GM12878 (cell line): ENCODE data around the gene DNMBP. TPM values are rescaled to one million over a fixed set of nuclear protein-coding genes. Genes with fewer than 3 reads are reported as not detected.

ENCODE experiments used
- ATAC-seq: fragments of 200-7000 bp; cut with Tn5 transposase; 3 replicates; pipeline ENCODE4 v1.9.1; 2020; ENCODE audit warnings: mild to moderate bottlenecking, moderate library complexity
- BruUV-seq: library from RNA; stranded (reverse); fragments of 400-500 nt; replicated peaks from 2 replicates; lab custom pipeline; 2021; lab: Mats Ljungman, UMichigan
- CTCF ChIA-PET: fragments of 300-600 bp; sonication (Branson Sonifier 250); formaldehyde crosslinking; extraction: SDS; loops from one replicate; lab custom pipeline; 2021; ENCODE audit warnings: inconsistent platforms; lab: Yijun Ruan, JAX
- POLR2A ChIA-PET: fragments of 350-600 bp; formaldehyde crosslinking; extraction: SDS; loops from one replicate; lab custom pipeline; 2021; ENCODE audit warnings: inconsistent platforms; lab: Charles Lee
- RAD21 ChIA-PET: fragments of 300-600 bp; sonication (Branson Sonifier 250); formaldehyde crosslinking; loops from one replicate; lab custom pipeline; 2023; ENCODE audit warnings: antibody characterized with exemption; ENCODE audit not compliant: unreplicated experiment; lab: Charles Lee
- SMC1A ChIA-PET: fragments of 300-600 bp; sonication (Branson Sonifier 250); formaldehyde crosslinking; loops from one replicate; lab custom pipeline; 2023; ENCODE audit not compliant: unreplicated experiment, uncharacterized antibody; lab: Charles Lee
- DNase-seq: peaks from one replicate; pipeline ENCODE4 v3.0.0-alpha.2; 2011; ENCODE audit warnings: low read depth, low spot score
- FAIRE-seq: peaks from 3 replicates; lab custom pipeline; 2011; peaks lifted over from hg19 to GRCh38; lab: Jason Lieb, UNC
- H2AFZ ChIP-seq: 2 replicates; pipeline ENCODE4 v1.6.0; 2011; ENCODE audit warnings: low read depth, low read length, control low read depth; ENCODE audit not compliant: control insufficient read depth
- H3K27ac ChIP-seq: 2 replicates; pipeline ENCODE4 v1.5.1; 2011; ENCODE audit warnings: control low read depth; ENCODE audit not compliant: control insufficient read depth, insufficient read depth
- H3K27me3 ChIP-seq, 2 experiments: replicated peaks in 1 of 2; 2 replicates each; pipeline versions ENCODE4 v1.6.0 to v1.6.1; 2011; ENCODE audit warnings: low read length in 1 of 2; ENCODE audit not compliant: control insufficient read depth in 2 of 2, insufficient read depth in 2 of 2
- H3K36me3 ChIP-seq, 2 experiments: 2 replicates each; pipeline ENCODE4 v1.5.1; 2011; ENCODE audit warnings: low read length in 1 of 2; ENCODE audit not compliant: control insufficient read depth in 2 of 2, insufficient read depth in 2 of 2
- H3K4me1 ChIP-seq: 2 replicates; pipeline ENCODE4 v1.6.1; 2011; ENCODE audit warnings: mild to moderate bottlenecking, low read length, moderate library complexity, mixed read lengths; ENCODE audit not compliant: control insufficient read depth, insufficient read depth
- H3K4me2 ChIP-seq: 2 replicates; pipeline ENCODE4 v1.6.0; 2011; ENCODE audit warnings: control low read depth; ENCODE audit not compliant: control insufficient read depth, insufficient read depth
- H3K4me3 ChIP-seq: fragments of 200-600 bp; sonication (generic); 2 replicates; pipeline ENCODE4 v1.5.1; 2016
- H3K79me2 ChIP-seq: 2 replicates; pipeline ENCODE4 v1.6.0; 2011; ENCODE audit warnings: low read length; ENCODE audit not compliant: control insufficient read depth, insufficient read depth
- H3K9ac ChIP-seq: 2 replicates; pipeline ENCODE4 v1.8.0; 2011; ENCODE audit warnings: low read length, control low read depth, mixed read lengths; ENCODE audit not compliant: control insufficient read depth, insufficient read depth
- H3K9me3 ChIP-seq: replicated peaks from 3 replicates; pipeline ENCODE4 v1.5.1; 2011; ENCODE audit warnings: mild to moderate bottlenecking, low read length; ENCODE audit not compliant: control insufficient read depth, insufficient read depth
- H4K20me1 ChIP-seq: 2 replicates; pipeline ENCODE4 v1.6.0; 2011; ENCODE audit not compliant: control insufficient read depth, insufficient read depth
- EP300 ChIP-seq, 2 experiments: fragments of 150-350 bp in 1 of 2; IDR thresholded peaks; 2 replicates each; pipeline ENCODE4 v1.6.1; 2011 to 2012; ENCODE audit warnings: low read depth in 2 of 2, low read length in 2 of 2, borderline replicate concordance in 1 of 2, improper control_type of control experiment in 1 of 2, inconsistent platforms in 1 of 2; ENCODE audit not compliant: control insufficient read depth in 1 of 2
- FOXK2 ChIP-seq: fragments of 450-650 bp; IDR thresholded peaks from 2 replicates; pipeline ENCODE4 v1.6.1; 2017; ENCODE audit warnings: mild to moderate bottlenecking, moderate library complexity
- HDAC2 ChIP-seq: fragments of 200-600 bp; sonication (generic); IDR thresholded peaks from 2 replicates; pipeline ENCODE4 v1.6.1; 2017
- IKZF1 ChIP-seq: fragments of 450-650 bp; conservative IDR thresholded peaks from 2 replicates; pipeline ENCODE4 v1.6.1; 2017; ENCODE audit warnings: antibody characterized with exemption, mild to moderate bottlenecking
- IRF4 ChIP-seq: IDR thresholded peaks from 2 replicates; pipeline ENCODE4 v1.6.1; 2011; ENCODE audit warnings: low read depth, low read length
- JUND ChIP-seq: IDR thresholded peaks from 2 replicates; pipeline ENCODE4 v1.6.1; 2012; ENCODE audit warnings: low read depth, mild to moderate bottlenecking, low read length, improper control_type of control experiment, moderate library complexity
- KDM1A ChIP-seq: fragments of 200-600 bp; sonication (generic); IDR thresholded peaks from 2 replicates; pipeline ENCODE4 v1.6.1; 2016; ENCODE audit warnings: borderline replicate concordance
- KLF5 ChIP-seq: fragments of 450-650 bp; IDR thresholded peaks from 2 replicates; pipeline ENCODE4 v1.6.1; 2014; ENCODE audit warnings: mild to moderate bottlenecking; ENCODE audit not compliant: partially characterized antibody
- MEF2A ChIP-seq: IDR thresholded peaks from 2 replicates; pipeline ENCODE4 v1.6.1; 2011; ENCODE audit warnings: low read depth, mild to moderate bottlenecking, low read length, moderate library complexity; ENCODE audit not compliant: insufficient read depth
- MXI1 ChIP-seq: fragments of 150-350 bp; IDR thresholded peaks from 2 replicates; pipeline ENCODE4 v1.6.1; 2011; ENCODE audit warnings: low read depth, mild to moderate bottlenecking, inconsistent platforms, low read length, improper control_type of control experiment
- NFYB ChIP-seq: IDR thresholded peaks from 2 replicates; pipeline ENCODE4 v1.6.1; 2011; ENCODE audit warnings: low read depth, mild to moderate bottlenecking, low read length, improper control_type of control experiment, moderate library complexity; ENCODE audit not compliant: insufficient read depth
- POU2F2 ChIP-seq: IDR thresholded peaks from 3 replicates; pipeline ENCODE4 v1.6.1; 2011; ENCODE audit warnings: low read depth, mild to moderate bottlenecking, low read length, borderline replicate concordance
- SIN3A ChIP-seq: IDR thresholded peaks from 2 replicates; pipeline ENCODE4 v1.6.1; 2012; ENCODE audit warnings: low read depth, low read length, improper control_type of control experiment
- STAT1 ChIP-seq: fragments of 450-650 bp; conservative IDR thresholded peaks from 2 replicates; pipeline ENCODE4 v1.6.1; 2014; ENCODE audit warnings: antibody characterized with exemption, mild to moderate bottlenecking
- TARDBP ChIP-seq: IDR thresholded peaks from 2 replicates; pipeline ENCODE4 v1.6.1; 2016; ENCODE audit warnings: borderline replicate concordance
- ZNF217 ChIP-seq: fragments of 450-650 bp; IDR thresholded peaks from 2 replicates; pipeline ENCODE4 v1.6.1; 2017; ENCODE audit warnings: antibody characterized with exemption, mild to moderate bottlenecking
- WGBS: methylation state at CpG from one replicate; pipeline ENCODE4 v1.1.6; 2016; ENCODE audit warnings: low lambda C conversion rate; ENCODE audit not compliant: insufficient replicate concordance, insufficient coverage; ENCODE audit errors: missing lambda C conversion rate; 5-methylcytosine and 5-hydroxymethylcytosine counted together
- in situ Hi-C: fragments of 300-500 bp; cut with MboI; formaldehyde crosslinking; loops from 9 replicates; pipeline ENCODE4 v1.14.3; 2018; ENCODE audit warnings: mixed read lengths
- intact Hi-C: fragments of 100-400 bp; cut with micrococcal nuclease; formaldehyde crosslinking; loops from one replicate; pipeline ENCODE4 v1.14.2; 2022; ENCODE audit not compliant: unreplicated experiment
- polyA plus RNA-seq, 11 experiments: library from polyadenylated mRNA; depleted of rRNA in 4 of 11; unstranded in 6 of 11; stranded (reverse) in 5 of 11; fragments of >200 nt; fragmentation: Nextera tagmentation in 4 of 11; fragmentation: Illumina TruSeq in 1 of 11; extraction: Ambion mirVana in 4 of 11; extraction: Trizol in 1 of 11; gene quantifications; 1 replicate in 1 of 11; 2 replicates in 10 of 11; pipeline versions ENCODE4 v1.2.1 to v1.2.3, GENCODE V29; 2011 to 2016; ENCODE audit warnings: inconsistent platforms in 2 of 11, missing spikeins in 2 of 11, low read depth in 1 of 11
- total RNA-seq, 4 experiments: library from RNA; depleted of rRNA in 3 of 4; stranded (reverse); fragments of >200 nt in 3 of 4; fragmentation: Illumina TruSeq in 1 of 4; extraction: Trizol in 1 of 4; gene quantifications; 2 replicates each; pipeline versions ENCODE4 v1.2.1 to v1.2.3, GENCODE V29; 2013 to 2021

The DNMBP gene
- total and polyA plus RNA-seq, 10 of the 15 experiments (the other 5 are each of a cell fraction or from before 2014, with no cell fraction given): 7.1 to 45.0 (median 22.0) TPM

DNA sequence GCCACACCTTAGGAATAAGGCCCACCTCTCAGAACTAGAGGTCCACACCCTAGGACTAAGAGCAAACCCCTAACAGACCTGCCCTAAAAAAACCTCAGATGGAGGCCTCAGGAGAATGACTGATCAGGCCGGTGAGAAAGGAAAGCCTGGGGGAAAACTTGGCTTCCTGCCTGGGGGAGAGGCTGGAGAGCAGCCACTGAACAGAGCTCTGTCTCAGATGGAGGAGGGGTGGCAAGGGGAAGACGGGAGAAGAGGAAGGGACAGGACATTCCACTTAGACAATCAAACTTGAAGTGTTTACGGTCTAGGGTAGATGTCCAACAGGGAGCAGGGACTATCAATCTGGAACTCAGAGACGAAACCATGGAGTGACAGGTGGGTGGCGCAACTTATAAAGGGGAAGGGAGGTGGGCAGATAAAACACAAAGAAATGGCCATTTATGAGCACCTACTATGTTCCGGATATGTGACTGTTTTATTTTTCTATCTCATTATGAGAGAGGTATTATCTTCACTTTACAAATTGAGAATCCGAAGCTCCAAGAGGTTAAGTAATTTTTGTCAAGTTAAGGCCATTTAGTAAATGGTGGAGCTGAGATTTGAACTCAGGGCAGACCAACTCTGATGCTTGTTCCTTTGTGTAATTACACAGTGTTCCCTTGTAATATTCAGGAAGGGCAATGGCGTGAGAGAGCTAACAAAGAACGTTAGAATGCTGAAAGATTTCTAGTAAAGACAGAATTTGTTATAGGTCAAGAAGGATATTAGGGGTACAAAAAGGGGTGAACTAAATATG lies 82.6 kb downstream of the DNMBP start:
- DNase-seq: no peak
- no peaks in the 10 kb centered on the region for H3K9me3 ChIP-seq
- H3K27me3 ChIP-seq: no peaks in the 10 kb centered on the region
- H3K9ac ChIP-seq: no peak overlapping the region
- TF ChIP-seq JUND: no peak
- TF ChIP-seq MXI1: no peak
- no peak for TF ChIP-seq STAT1
- no peak for TF ChIP-seq ZNF217
- TF ChIP-seq HDAC2: no peak
- no peak for TF ChIP-seq KDM1A
- TF ChIP-seq KLF5: no peak
- TF ChIP-seq SIN3A: no peak
- no peak for TF ChIP-seq TARDBP
- TF ChIP-seq EP300 (IDR thresholded peaks at IDR 0.05; ENCODE audit: borderline replicate concordance in 1 of 2, control insufficient read depth in 1 of 2, low read depth in 2 of 2, low read length in 2 of 2): no peak
- TF ChIP-seq MEF2A: no peak
- no peak for TF ChIP-seq FOXK2
- TF ChIP-seq IRF4: no peak
- TF ChIP-seq POU2F2: no peak
- no peak for TF ChIP-seq IKZF1
- no peak for TF ChIP-seq NFYB
- TF ChIP-seq, all 136 proteins: peak for 0
- RAD21 ChIA-PET: interaction anchor here (1.3 kb wide), 1 partner anchor 119 kb away, joined by 5 read pairs; no protein-coding TSS in a partner anchor
- H3K4me3 ChIP-seq: no peak overlapping the region
- no peak overlapping the region for H2AFZ ChIP-seq
- no peak overlapping the region for H3K27ac ChIP-seq
- H3K4me1 ChIP-seq: no peaks in the 10 kb centered on the region
- POLR2A ChIA-PET: no interaction called here
- in situ Hi-C loops: no loop called here
- intact Hi-C loops: no loop called here
- no peak overlapping the region for H3K4me2 ChIP-seq
- peaks cover 1 to 8% of the 10 kb centered on the region in 2 experiments for H3K36me3 ChIP-seq
- BruUV-seq: no TSS peak
- SMC1A ChIA-PET: interaction anchor here (0.8 to 2.3 kb wide), 7 partner anchors 9 to 118 kb away, joined by 3 to 6 read pairs (median 5); no protein-coding TSS in a partner anchor
- FAIRE-seq (no peak), ATAC-seq (no peak)
- CTCF ChIA-PET: interaction anchor here (1.1 to 2.0 kb wide), 4 partner anchors 16 to 119 kb away, joined by 3 to 9 read pairs (median 4); no protein-coding TSS in a partner anchor
- WGBS: 91% methylated on average over 9 of the region's 9 CpGs
- peaks cover 29% of the 10 kb centered on the region for H3K79me2 ChIP-seq
- H4K20me1 ChIP-seq: peaks cover 5% of the 10 kb centered on the region; the same call in 1 of the 2 replicates
